Stimulated activated CD8-positive, alpha-beta memory T cell treated with anti-CD3 and anti-CD28 coated beads, Interleukin-15, amount 100 ng/mL, for 4 hours (primary cell): ENCODE data around the gene CIPC.

Experiments used
- DNase-seq, 2 donors: peaks; one replicate each; pipeline ENCODE4 v3.0.0-alpha.2; 2020; ENCODE audit warnings: low read depth in 2 of 2

CIPC gene

DNA sequence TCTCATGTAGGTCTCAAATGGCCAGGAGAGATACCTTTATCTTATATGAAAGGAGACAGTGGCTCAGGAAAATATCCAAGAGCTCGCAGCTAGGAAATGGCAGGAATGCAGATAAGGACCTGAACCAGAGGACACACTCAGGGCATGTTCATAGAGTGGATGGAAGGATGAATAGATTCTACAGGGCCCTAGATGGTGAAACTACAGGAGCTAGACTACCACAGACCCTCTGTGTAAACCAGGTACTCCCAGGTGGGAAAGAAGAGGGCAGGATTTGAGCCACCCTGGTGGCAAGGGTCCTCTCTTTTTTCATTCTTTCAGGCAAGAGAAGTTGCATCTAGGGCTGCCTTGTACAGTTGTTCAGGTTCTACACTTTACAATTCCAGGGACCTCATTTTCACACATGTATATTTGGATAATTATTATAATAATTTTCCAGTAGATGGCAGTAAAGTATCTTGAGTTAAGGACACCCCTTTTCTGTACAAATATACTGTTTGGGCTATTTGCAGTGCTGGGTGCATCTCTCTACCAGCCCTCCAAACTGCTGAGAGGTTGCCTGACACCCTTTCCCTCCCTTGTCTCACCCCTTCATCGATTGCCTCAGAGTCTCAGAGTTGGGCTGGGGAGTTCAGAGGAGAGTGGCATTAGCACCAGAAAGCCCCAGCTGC is 54.0 kb downstream of the CIPC start:
- no peak for DNase-seq

DNA sequence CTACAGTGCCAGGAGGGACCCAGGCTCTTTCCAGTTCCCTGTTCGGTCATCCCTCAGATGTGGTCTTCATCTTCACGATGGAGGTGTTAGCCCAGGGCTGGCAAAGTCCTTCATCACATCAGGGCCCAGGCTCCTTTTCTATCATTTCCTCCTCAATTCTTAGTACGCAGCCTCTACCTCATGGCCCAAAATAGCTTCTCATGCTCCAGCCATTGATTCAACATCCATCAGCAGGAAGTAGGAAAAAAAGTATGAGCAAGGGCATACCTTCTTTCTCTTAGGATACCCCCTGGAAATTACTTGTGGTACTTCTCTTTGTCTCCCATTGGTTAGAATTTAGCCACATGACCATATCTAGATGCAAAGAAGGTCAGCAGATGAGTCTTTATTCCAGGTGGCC is 55.7 kb downstream of the CIPC start:
- DNase-seq = no peak

DNA sequence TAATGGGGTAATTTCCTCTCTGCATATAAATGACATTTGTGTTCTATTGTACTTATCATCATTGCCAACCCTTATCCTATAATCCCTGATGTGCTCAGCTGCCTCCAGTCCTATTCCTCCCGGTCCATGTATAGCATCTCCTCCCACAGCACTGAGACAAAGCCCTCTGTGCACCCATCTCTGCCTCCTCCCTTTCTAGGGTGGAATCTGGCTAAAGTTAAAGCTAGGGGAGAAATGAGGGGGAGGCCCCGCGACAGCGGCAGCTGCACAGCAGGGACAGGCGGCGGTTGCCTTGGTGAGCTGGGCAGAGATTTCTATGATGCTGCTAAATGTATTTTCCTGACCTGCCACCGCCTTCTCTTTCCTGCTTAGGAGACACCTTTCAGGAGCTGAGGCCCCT is 56.4 kb downstream of the CIPC start:
- DNase-seq = no peak

DNA sequence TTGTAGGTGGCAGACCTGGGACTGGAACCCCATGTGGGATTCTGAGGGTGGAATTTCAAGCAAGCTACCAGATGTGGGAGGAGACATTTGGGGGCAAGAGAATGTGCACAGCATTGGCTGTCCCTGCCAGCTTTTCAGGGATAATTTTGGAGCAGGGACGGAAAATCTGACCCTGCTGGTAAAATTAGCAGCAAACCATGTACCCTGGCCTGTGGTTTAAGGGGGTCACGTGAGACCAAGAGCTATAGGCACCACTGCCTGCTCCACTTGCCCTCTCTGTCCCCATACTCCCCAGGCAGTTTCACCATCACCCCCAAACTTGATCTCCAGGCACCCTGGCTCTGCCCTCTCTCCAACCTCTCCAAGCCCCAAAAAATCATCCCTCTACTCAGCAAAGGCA is 57.0 kb downstream of the CIPC start:
- no peak for DNase-seq

DNA sequence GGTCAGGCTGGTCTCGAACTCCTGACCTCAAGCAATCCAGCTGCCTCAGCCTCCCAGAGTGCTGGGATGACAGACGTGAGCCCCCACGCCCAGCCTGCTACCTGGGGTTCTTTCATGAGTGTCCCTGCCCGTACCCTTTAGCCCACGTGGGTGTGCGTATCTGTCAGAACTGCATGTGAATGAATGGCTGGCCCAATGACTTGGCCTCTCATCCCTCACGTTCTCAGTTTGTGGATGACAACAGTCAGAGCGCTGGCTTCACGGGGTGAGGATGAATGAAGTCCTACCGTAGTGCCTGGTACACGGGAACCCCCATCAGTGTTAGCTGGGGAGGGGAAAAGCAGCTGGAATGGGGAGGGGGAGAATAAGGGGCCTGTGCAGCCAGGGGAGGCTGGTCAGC is 59.7 kb downstream of the CIPC start:
- no peak for DNase-seq

GRCh38 chr14:77158175-77158881 is 60.3 kb downstream of the CIPC start:
- no peak for DNase-seq

GRCh38 chr14:77158882-77159255 is 60.8 kb downstream of the CIPC start:
- no peak for DNase-seq

DNA sequence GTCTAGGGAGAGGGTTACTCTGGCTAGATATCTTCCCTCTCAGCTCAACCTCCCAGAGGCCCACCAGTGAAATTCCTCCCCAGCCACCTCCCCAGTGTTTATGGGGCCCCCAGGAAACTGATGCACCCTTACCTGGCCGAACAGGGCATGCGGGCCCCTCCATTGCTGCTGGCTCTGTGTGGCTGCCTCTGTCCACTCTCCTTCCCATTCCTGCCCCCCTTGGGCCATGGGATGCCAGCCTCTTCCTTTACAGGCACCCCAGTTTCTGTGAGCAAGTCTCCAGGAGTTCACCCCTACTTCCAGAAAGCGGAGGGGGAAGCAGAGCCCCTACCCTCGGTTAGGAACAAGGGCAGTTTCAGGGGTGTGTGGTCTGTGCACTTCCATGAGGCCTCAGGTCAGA is 63.0 kb downstream of the CIPC start:
- DNase-seq = no peak
